Measurements from ENCODE around the gene JAG2.

Gene JAG2

GRCh38 chr14:105182296-105183020, 13.9 kb upstream of the JAG2 start:
- DNase-seq (ENCODE audit: low read depth, low spot score), result no peak

GRCh38 chr14:105181549-105182295, 13.1 kb upstream of the JAG2 start:
- DNase-seq (ENCODE audit: low read depth, low spot score), result no peak

- no peak for DNase-seq (ENCODE audit: low read depth, low spot score)
These were observed 12.3 kb upstream of the JAG2 start, which contains the start of gene NUDT14 for GRCh38 chr14:105180592-105181548. Gene NUDT14, minus strand, starts transcription at chr14:105181312. Its CDS starts 103 bp downstream, at chr14:105181209.

- DNase-seq (ENCODE audit: low read depth, low spot score), result no peak
These were observed 10.6 kb upstream of the JAG2 start for GRCh38 chr14:105179191-105179590.

- DNase-seq (ENCODE audit: low read depth, low spot score), result no peak
These were observed 10.2 kb upstream of the JAG2 start for GRCh38 chr14:105178868-105179140.

GRCh38 chr14:105178069-105178867, 9.7 kb upstream of the JAG2 start:
- DNase-seq (ENCODE audit: low read depth, low spot score), result no peak

GRCh38 chr14:105177082-105177481, 8.5 kb upstream of the JAG2 start:
- DNase-seq (ENCODE audit: low read depth, low spot score), result no peak

- no peak for DNase-seq (ENCODE audit: low read depth, low spot score)
These were observed 7.9 kb upstream of the JAG2 start for GRCh38 chr14:105176513-105176912.

- no peak for DNase-seq (ENCODE audit: low read depth, low spot score)
These were observed 5.6 kb upstream of the JAG2 start for GRCh38 chr14:105173901-105174894.

GRCh38 chr14:105173145-105173544, 4.6 kb upstream of the JAG2 start:
- no peak for DNase-seq (ENCODE audit: low read depth, low spot score)

- no peak for DNase-seq (ENCODE audit: low read depth, low spot score)
These were observed 3.9 kb upstream of the JAG2 start for GRCh38 chr14:105172476-105172875.

GRCh38 chr14:105171004-105171673, 2.6 kb upstream of the JAG2 start:
- no peak for DNase-seq (ENCODE audit: low read depth, low spot score)

- DNase-seq (ENCODE audit: low read depth, low spot score), result no peak
These were observed 1.4 kb upstream of the JAG2 start for GRCh38 chr14:105169776-105170655.

- DNase-seq (ENCODE audit: low read depth, low spot score), result no peak
These were observed 467 bp upstream of the JAG2 start for GRCh38 chr14:105168979-105169507.

GRCh38 chr14:105168093-105168420, 519 bp downstream of the JAG2 start:
- DNase-seq (ENCODE audit: low read depth, low spot score), result no peak

- DNase-seq (ENCODE audit: low read depth, low spot score), result no peak
These were observed 1.1 kb downstream of the JAG2 start for GRCh38 chr14:105167303-105168092.

GRCh38 chr14:105166571-105167302, 1.8 kb downstream of the JAG2 start:
- no peak for DNase-seq (ENCODE audit: low read depth, low spot score)
